Uterus (tissue), 2 donors: Measurements from ENCODE around the gene DOCK1.

Experiments
- CTCF ChIP-seq, 4 experiments: fragments of 200-600 bp in 2 of 4; fragments of 450-650 bp in 2 of 4; sonication (generic) in 2 of 4; IDR thresholded peaks; one replicate each; pipeline ENCODE4 v1.5.1; 2016 to 2019; ENCODE audit warnings: antibody characterized with exemption in 4 of 4, mild to moderate bottlenecking in 2 of 4, moderate library complexity in 1 of 4
- POLR2A ChIP-seq, 2 donors: fragments of 450-650 bp; IDR thresholded peaks; one replicate each; pipeline ENCODE4 v1.6.1; 2016; ENCODE audit warnings: antibody characterized with exemption in 2 of 2, mild to moderate bottlenecking in 1 of 2, moderate library complexity in 1 of 2

DNA sequence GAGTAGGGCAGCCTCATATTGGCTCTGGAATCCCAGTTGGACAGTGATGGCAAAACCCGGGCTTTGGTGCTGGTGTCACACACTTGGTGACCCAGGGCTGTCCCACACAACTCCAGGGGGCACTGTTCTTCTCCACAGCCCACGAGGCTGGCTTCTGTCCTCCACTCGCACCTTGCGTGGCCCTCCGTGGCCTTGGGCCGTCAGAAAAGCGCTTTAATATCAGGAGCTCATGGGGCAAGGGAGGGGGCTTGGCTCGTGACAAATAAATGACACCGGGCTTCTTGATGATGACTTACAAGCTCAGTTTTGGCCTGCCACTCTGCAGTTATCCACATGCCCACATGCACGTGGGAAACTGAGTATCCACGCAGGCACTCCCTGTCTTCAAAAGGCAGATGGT is 8.1 kb downstream of the DOCK1 start:
- no peak for TF ChIP-seq POLR2A (IDR thresholded peaks at IDR 0.05)
- no peak for TF ChIP-seq CTCF (IDR thresholded peaks at IDR 0.05)
